ENCODE results near the gene ARHGEF16.

DNA sequence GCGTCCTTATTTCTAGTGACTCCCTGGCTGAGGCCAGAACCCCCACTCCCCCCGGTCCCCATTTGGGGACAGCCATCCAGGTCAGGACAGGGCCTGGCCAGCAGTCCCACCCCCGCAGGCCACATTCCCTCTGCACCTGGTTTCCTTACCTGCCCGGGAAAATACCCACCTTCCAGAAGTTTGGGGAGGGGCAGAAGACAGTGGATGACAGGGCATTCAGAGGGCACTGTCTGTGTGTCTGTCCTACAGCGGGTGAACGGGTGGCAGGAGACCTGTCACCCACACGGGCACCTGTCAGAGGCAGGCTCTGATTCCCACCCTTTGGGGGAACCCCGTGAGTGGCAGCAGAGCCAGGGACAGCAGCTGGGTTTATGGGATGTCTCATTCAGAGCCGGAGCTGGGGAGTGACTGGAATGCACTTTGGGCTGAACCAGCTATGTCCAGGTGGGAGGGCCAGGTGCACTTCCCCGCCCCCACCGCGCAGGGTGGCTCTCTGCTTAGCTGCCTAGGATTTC lies 2.0 kb downstream of the ARHGEF16 start:
- TF ChIP-seq POLR2A (IDR thresholded peaks at IDR 0.05): no peak
- TF ChIP-seq, protein P1, sequence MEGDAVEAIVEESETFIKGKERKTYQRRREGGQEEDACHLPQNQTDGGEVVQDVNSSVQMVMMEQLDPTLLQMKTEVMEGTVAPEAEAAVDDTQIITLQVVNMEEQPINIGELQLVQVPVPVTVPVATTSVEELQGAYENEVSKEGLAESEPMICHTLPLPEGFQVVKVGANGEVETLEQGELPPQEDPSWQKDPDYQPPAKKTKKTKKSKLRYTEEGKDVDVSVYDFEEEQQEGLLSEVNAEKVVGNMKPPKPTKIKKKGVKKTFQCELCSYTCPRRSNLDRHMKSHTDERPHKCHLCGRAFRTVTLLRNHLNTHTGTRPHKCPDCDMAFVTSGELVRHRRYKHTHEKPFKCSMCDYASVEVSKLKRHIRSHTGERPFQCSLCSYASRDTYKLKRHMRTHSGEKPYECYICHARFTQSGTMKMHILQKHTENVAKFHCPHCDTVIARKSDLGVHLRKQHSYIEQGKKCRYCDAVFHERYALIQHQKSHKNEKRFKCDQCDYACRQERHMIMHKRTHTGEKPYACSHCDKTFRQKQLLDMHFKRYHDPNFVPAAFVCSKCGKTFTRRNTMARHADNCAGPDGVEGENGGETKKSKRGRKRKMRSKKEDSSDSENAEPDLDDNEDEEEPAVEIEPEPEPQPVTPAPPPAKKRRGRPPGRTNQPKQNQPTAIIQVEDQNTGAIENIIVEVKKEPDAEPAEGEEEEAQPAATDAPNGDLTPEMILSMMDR (IDR thresholded peaks at IDR 0.05): no peak

All from esophagus squamous epithelium (tissue), 4 donors.